DND-41 (cell line): ENCODE results near the gene KIF26A.

Source experiments
- EZH2 ChIP-seq: IDR thresholded peaks from 3 replicates; pipeline ENCODE4 v1.6.1; 2012; ENCODE audit warnings: borderline replicate concordance, low read depth, mild to moderate bottlenecking, moderate library complexity, low read length, inconsistent platforms; ENCODE audit not compliant: severe bottlenecking
- TF ChIP-seq, protein P1 (sequence below): IDR thresholded peaks from 2 replicates; pipeline ENCODE4 v1.5.1; 2012; ENCODE audit warnings: borderline replicate concordance, low read length, moderate library complexity, mild to moderate bottlenecking; ENCODE audit not compliant: poor library complexity, severe bottlenecking; ENCODE audit errors: extremely low read depth

- TF ChIP-seq, protein P1, sequence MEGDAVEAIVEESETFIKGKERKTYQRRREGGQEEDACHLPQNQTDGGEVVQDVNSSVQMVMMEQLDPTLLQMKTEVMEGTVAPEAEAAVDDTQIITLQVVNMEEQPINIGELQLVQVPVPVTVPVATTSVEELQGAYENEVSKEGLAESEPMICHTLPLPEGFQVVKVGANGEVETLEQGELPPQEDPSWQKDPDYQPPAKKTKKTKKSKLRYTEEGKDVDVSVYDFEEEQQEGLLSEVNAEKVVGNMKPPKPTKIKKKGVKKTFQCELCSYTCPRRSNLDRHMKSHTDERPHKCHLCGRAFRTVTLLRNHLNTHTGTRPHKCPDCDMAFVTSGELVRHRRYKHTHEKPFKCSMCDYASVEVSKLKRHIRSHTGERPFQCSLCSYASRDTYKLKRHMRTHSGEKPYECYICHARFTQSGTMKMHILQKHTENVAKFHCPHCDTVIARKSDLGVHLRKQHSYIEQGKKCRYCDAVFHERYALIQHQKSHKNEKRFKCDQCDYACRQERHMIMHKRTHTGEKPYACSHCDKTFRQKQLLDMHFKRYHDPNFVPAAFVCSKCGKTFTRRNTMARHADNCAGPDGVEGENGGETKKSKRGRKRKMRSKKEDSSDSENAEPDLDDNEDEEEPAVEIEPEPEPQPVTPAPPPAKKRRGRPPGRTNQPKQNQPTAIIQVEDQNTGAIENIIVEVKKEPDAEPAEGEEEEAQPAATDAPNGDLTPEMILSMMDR, result no peak
- TF ChIP-seq EZH2, result no peak
Observed at GRCh38 chr14:104209985-104210816, 71.8 kb downstream of the KIF26A start.
